Gastroesophageal sphincter (tissue), 4 donors: Measurements from ENCODE around the gene ZNF606. TPM values are rescaled to one million over a fixed set of nuclear protein-coding genes. Genes with fewer than 3 reads are reported as not detected.

Experiments used
- ATAC-seq: fragments of 150-250 bp; one replicate; pipeline ENCODE4 v1.9.1; 2016; ENCODE audit warnings: mild to moderate bottlenecking, moderate library complexity
- H3K27ac ChIP-seq, 4 donors: fragments of 200-600 bp; sonication (generic) in 3 of 4; 1 replicate in 3 of 4; 2 replicates in 1 of 4; pipeline ENCODE4 v1.5.1; 2016 to 2019
- H3K27me3 ChIP-seq: fragments of 200-600 bp; sonication (generic); one replicate; pipeline ENCODE4 v1.5.1; 2019
- H3K36me3 ChIP-seq, 2 donors: fragments of 200-600 bp; sonication (generic); one replicate each; pipeline ENCODE4 v1.5.1; 2019; ENCODE audit warnings: control low read depth in 1 of 2
- H3K4me1 ChIP-seq, 3 donors: fragments of 200-600 bp; sonication (generic); 1 replicate in 2 of 3; 2 replicates in 1 of 3; pipeline ENCODE4 v1.5.1; 2016 to 2019; ENCODE audit warnings: control low read depth in 2 of 3
- H3K4me3 ChIP-seq, 2 donors: fragments of 200-600 bp; sonication (generic); one replicate each; pipeline ENCODE4 v1.5.1; 2019; ENCODE audit warnings: mild to moderate bottlenecking in 1 of 2, moderate library complexity in 1 of 2
- H3K9me3 ChIP-seq, 3 donors: fragments of 200-600 bp; sonication (generic); one replicate each; pipeline ENCODE4 v1.5.1; 2017 to 2019; ENCODE audit warnings: control low read depth in 2 of 3
- EP300 ChIP-seq: sonication (generic); formaldehyde crosslinking; IDR thresholded peaks from one replicate; pipeline ENCODE4 v1.6.1; 2017; ENCODE audit warnings: antibody characterized with exemption, mild to moderate bottlenecking
- POLR2A ChIP-seq, 2 donors: fragments of 450-650 bp; IDR thresholded peaks; one replicate each; pipeline ENCODE4 v1.6.1; 2017; ENCODE audit warnings: antibody characterized with exemption in 2 of 2, mild to moderate bottlenecking in 2 of 2, moderate library complexity in 1 of 2
- POLR2AphosphoS5 ChIP-seq: sonication (generic); formaldehyde crosslinking; IDR thresholded peaks from one replicate; pipeline ENCODE4 v1.6.1; 2017; ENCODE audit warnings: antibody characterized with exemption
- WGBS, 2 donors: methylation state at CpG; one replicate each; pipeline ENCODE4 v1.1.5; 2018; ENCODE audit warnings: low coverage in 1 of 2; 5-methylcytosine and 5-hydroxymethylcytosine counted together
- total RNA-seq, 4 donors: library from RNA; depleted of rRNA; stranded (reverse); fragments of >200 nt; gene quantifications; one replicate each; pipeline ENCODE4 v1.1.0, GENCODE V29; 2016
- TF ChIP-seq, protein P1 (sequence below), 4 experiments: fragments of 200-600 bp in 2 of 4; fragments of 450-650 bp in 2 of 4; sonication (generic) in 1 of 4; IDR thresholded peaks; one replicate each; pipeline ENCODE4 v1.5.1; 2017 to 2019; ENCODE audit warnings: antibody characterized with exemption in 4 of 4, mild to moderate bottlenecking in 2 of 4, moderate library complexity in 2 of 4

The ZNF606 gene
- total RNA-seq, 4 donors from 2014 or later: 6.0 to 49.0 (median 18.8) TPM

DNA sequence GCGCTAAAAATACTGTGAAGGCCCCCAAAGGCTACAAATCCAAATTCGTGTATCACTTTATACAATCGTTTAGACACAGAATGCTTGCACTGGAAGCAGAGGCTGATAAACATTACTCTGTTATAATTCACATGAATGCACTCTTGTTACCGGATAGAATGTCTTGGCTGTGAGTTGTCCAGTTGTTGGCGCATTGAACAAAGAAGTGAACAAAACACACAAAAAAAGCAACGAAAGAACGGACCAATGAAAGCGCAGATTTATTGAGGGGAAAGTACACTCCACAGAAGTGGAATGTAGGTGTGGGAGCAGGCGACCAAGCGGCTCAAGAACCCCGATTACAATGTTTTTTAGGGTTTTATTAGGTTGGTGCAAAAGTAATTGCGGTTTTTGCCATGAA lies 66.9 kb downstream of the ZNF606 start:
- Histone ChIP-seq H3K27me3 (no peaks in the 10 kb centered on the region), H3K4me1 (peaks cover 0 to 16% (median 3%) of the 10 kb centered on the region in 3 donors), H3K9me3 (peaks cover 0 to 89% (median 0%) of the 10 kb centered on the region in 3 donors), H3K36me3 (peaks cover 0 to 70% of the 10 kb centered on the region in 2 donors), H3K27ac (peak overlapping the region in 1 of 4 donors; percentile 85), H3K4me3 (no peak overlapping the region)
- 78 to 82% methylated on average over 12 of the region's 12 CpGs for WGBS, 2 donors
- TF ChIP-seq POLR2AphosphoS5 (no peak), EP300 (no peak), POLR2A (IDR thresholded peaks at IDR 0.05) (no peak)
- TF ChIP-seq, protein P1, sequence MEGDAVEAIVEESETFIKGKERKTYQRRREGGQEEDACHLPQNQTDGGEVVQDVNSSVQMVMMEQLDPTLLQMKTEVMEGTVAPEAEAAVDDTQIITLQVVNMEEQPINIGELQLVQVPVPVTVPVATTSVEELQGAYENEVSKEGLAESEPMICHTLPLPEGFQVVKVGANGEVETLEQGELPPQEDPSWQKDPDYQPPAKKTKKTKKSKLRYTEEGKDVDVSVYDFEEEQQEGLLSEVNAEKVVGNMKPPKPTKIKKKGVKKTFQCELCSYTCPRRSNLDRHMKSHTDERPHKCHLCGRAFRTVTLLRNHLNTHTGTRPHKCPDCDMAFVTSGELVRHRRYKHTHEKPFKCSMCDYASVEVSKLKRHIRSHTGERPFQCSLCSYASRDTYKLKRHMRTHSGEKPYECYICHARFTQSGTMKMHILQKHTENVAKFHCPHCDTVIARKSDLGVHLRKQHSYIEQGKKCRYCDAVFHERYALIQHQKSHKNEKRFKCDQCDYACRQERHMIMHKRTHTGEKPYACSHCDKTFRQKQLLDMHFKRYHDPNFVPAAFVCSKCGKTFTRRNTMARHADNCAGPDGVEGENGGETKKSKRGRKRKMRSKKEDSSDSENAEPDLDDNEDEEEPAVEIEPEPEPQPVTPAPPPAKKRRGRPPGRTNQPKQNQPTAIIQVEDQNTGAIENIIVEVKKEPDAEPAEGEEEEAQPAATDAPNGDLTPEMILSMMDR (IDR thresholded peaks at IDR 0.05): no peak
- no peak for ATAC-seq

DNA sequence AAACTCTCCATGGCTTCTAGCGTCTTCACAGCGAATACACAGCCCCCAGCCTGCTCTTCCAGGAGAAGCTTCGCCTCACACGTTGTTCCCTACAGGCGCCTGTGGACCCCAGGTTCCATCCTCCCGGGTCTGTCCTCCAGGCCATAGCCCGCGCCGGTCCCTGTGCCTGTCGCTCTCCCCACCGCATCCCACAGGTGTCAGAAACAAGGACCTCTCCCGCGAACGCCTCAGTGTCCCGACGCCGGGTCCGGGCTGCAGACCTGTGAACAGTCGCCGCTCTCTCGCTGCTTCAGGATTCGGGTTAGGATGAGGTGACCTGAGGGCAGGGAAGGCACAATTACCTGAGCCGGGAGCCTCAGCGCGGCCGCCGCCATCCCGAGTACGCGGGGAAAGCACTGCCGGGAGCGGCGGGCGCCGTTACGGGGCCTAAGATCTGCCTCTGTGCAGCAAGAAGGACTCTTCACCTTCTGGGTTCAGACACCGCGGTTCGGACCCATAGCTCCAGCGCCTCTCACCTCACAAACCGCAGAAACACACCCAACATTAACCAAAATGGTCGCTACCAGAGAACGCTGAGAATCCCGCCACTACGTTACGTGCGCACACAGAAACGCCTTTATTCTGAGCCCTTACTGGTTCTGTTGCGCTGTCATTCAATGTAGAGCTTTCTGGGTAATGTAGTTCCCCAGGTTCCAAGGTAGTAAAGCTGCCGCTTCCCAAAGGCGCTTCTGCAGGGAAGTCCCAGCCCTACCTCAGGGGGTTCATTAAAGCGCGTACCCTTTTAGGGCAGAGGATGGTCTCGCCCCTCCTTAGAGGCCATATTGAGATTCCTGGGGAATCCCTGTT lies 67.6 kb downstream of the ZNF606 start, which contains the start of gene ZNF418:
Gene ZNF418 (minus strand): TSS at position 583 of the 846 bp plus-strand sequence. CDS start 1,580 bp downstream, outside the sequence.
- H3K36me3 ChIP-seq: peaks cover 0 to 70% of the 10 kb centered on the region in 2 donors
- 2 to 3% methylated on average over 13 to 36 of the region's 54 CpGs for WGBS, 2 donors
- peak; percentile 85 for ATAC-seq
- no peak for TF ChIP-seq POLR2A (IDR thresholded peaks at IDR 0.05)
- TF ChIP-seq POLR2AphosphoS5: peak; percentile 10
- TF ChIP-seq, protein P1 (IDR thresholded peaks at IDR 0.05): no peak
- no peak for TF ChIP-seq EP300
- peak within 1 kb of the TSS; percentile 22 to 86 (median 86) for H3K27ac ChIP-seq
- H3K27me3 ChIP-seq: no peaks in the 10 kb centered on the region
- peaks cover 0 to 89% (median 0%) of the 10 kb centered on the region in 3 donors for H3K9me3 ChIP-seq
- H3K4me3 ChIP-seq: peak within 1 kb of the TSS; percentile 51 to 78
- H3K4me1 ChIP-seq: peaks cover 0 to 16% (median 3%) of the 10 kb centered on the region in 3 donors

DNA sequence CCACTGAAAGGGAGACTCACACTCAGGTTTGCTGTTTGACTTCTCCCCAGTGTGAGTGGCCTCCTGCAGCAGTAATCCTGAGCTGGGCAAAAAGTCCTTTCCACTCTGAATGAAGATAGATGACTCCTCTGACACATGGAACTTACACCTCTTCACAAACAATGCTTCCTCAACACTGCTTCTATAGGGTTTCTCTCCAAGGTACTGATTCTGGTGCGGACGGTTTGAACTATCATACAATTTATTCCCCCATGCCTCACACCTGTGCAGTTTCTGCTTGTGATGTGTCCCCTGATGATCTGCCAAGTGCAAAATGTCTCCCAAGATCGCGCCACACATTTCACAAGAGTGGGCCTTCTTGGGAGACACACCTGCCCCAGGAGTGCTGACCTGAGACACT lies 75.0 kb downstream of the ZNF606 start:
- H3K36me3 ChIP-seq: peaks cover 0 to 93% of the 10 kb centered on the region in 2 donors
- WGBS, 2 donors: 95 to 100% methylated on average over 2 to 4 of the region's 4 CpGs
- H3K27me3 ChIP-seq: no peaks in the 10 kb centered on the region
- no peak overlapping the region for H3K27ac ChIP-seq
- H3K9me3 ChIP-seq: peaks cover 0 to 91% (median 3%) of the 10 kb centered on the region in 3 donors
- TF ChIP-seq POLR2A (IDR thresholded peaks at IDR 0.05): no peak
- no peak for ATAC-seq
- H3K4me3 ChIP-seq: no peak overlapping the region
- H3K4me1 ChIP-seq: no peaks in the 10 kb centered on the region

Other genes with a start within 250 kb of the ZNF606 start
- 10 to 100 TPM; 12.8 to 20.7 (median 17.1) TPM for gene ZNF586, start 233.1 kb downstream of the ZNF606 start, total RNA-seq
- gene ZNF552, start 187.9 kb downstream of the ZNF606 start, total RNA-seq: 1 to 10 TPM; 2.7 to 8.7 (median 4.5) TPM
- gene ZNF587B, start 172.5 kb downstream of the ZNF606 start, total RNA-seq: 10 to 100 TPM in 2 of 4 donors, 1 to 10 TPM in 2; 7.6 to 14.5 (median 10.7) TPM
- gene ZNF587, start 153.0 kb downstream of the ZNF606 start, total RNA-seq: 10 to 100 TPM in 3 of 4 donors, 1 to 10 TPM in 1; 9.3 to 47.5 (median 17.6) TPM
- 10 to 100 TPM in 2 of 4 donors, 1 to 10 TPM in 2; 4.9 to 13.5 (median 9.6) TPM for gene ZNF814, start 113.8 kb downstream of the ZNF606 start, total RNA-seq
- gene ZNF417, start 86.2 kb downstream of the ZNF606 start, total RNA-seq: 10 to 100 TPM; 13.9 to 29.3 (median 16.0) TPM
- gene ZNF418, start 67.4 kb downstream of the ZNF606 start, total RNA-seq: 10 to 100 TPM; 10.4 to 28.5 (median 13.9) TPM
- 1 to 10 TPM; 4.2 to 8.6 (median 5.2) TPM for gene ZNF256, start 55.1 kb downstream of the ZNF606 start, total RNA-seq
- 1 to 10 TPM in 1 of 4 donors, not detected in 3; 4.8 TPM for gene C19orf18, start 28.3 kb downstream of the ZNF606 start, total RNA-seq
- gene ZSCAN1, start 31.2 kb upstream of the ZNF606 start, total RNA-seq: not detected
- 1 to 10 TPM; 5.8 to 9.0 (median 7.5) TPM for gene ZNF135, start 56.5 kb upstream of the ZNF606 start, total RNA-seq
- gene ZSCAN18, start 95.4 kb upstream of the ZNF606 start, total RNA-seq: 100 to 1,000 TPM in 3 of 4 donors, 10 to 100 TPM in 1; 82.4 to 144 (median 123) TPM
- gene ZNF329, start 148.0 kb upstream of the ZNF606 start, total RNA-seq: 10 to 100 TPM in 2 of 4 donors, 1 to 10 TPM in 2; 8.4 to 14.8 (median 11.7) TPM
- gene ZNF274, start 180.2 kb upstream of the ZNF606 start, total RNA-seq: 10 to 100 TPM; 17.0 to 23.5 (median 18.6) TPM
- 10 to 100 TPM; 25.4 to 54.6 (median 34.6) TPM for gene ZNF544, start 226.1 kb upstream of the ZNF606 start, total RNA-seq